ENCODE measurements around the gene MACROD2. TPM values are rescaled to one million over a fixed set of nuclear protein-coding genes. Genes with fewer than 3 reads are reported as not detected.
"Not testable (repeated sequence)": the region's sequence is repeated elsewhere in the genome, so short reads cannot be mapped to it uniquely, and the experiment has no call there.

Gene MACROD2
- total and polyA plus RNA-seq, 2 of the 4 experiments (the other 2 are of a cell fraction), result not detected

GRCh38 chr20:15377603-15378002, 1382.3 kb downstream of the MACROD2 start:
- H4K20me1 ChIP-seq (ENCODE audit: insufficient read depth, low read length); H2BK20ac ChIP-seq (ENCODE audit: low read depth, low read length); H3K36me3 ChIP-seq (ENCODE audit: control insufficient read depth, insufficient read depth, low read length); H3K9me1 ChIP-seq (ENCODE audit: insufficient read depth, low read length); ATAC-seq (ENCODE audit: low read depth); POLR2A ChIA-PET (ENCODE audit: unreplicated experiment); H2AK9ac ChIP-seq (replicated peaks; ENCODE audit: low read depth, low read length, poor library complexity); H3K14ac ChIP-seq (replicated peaks; ENCODE audit: low read depth, low read length); H2BK120ac ChIP-seq (ENCODE audit: low read depth, low read length); H3K9me3 ChIP-seq (ENCODE audit: control insufficient read depth, insufficient read depth, low read length); H3K56ac ChIP-seq (ENCODE audit: extremely low read depth, insufficient read depth, low read length); H3K27ac ChIP-seq (ENCODE audit: insufficient read depth, low read length); H2BK15ac ChIP-seq (ENCODE audit: low read depth, low read length); BruUV-seq (replicated peaks); H3K79me1 ChIP-seq (ENCODE audit: low read depth in 1 of 2, low read length in 2 of 2); H3K9ac ChIP-seq (ENCODE audit: low read depth, low read length); H3K4ac ChIP-seq (ENCODE audit: low read depth, low read length); CTCF ChIA-PET; H2AFZ ChIP-seq (replicated peaks; ENCODE audit: low read length, poor library complexity); H3K4me1 ChIP-seq (ENCODE audit: control insufficient read depth, insufficient read depth, low read length); intact Hi-C loops (cut with micrococcal nuclease); DNase-seq; dilution Hi-C loops (cut with HindIII; ENCODE audit: low sequenced_read_pairs, unreplicated experiment); H3K18ac ChIP-seq (ENCODE audit: low read depth, low read length); H4K8ac ChIP-seq (ENCODE audit: low read depth in 2 of 2, low read length in 2 of 2); H2BK5ac ChIP-seq (ENCODE audit: low read depth, low read length, poor library complexity, severe bottlenecking); H3K4me2 ChIP-seq (ENCODE audit: low read depth, low read length); H4K91ac ChIP-seq (ENCODE audit: insufficient read depth, low read depth, low read length); in situ Hi-C loops (cut with MboI; ENCODE audit: low sequenced_read_pairs); H2AK5ac ChIP-seq (ENCODE audit: low read depth, low read length); H3K27me3 ChIP-seq (ENCODE audit: control insufficient read depth, insufficient read depth, low read length); H3K23ac ChIP-seq (ENCODE audit: low read depth, low read length); H4K5ac ChIP-seq (ENCODE audit: low read depth, low read length); H3K4me3 ChIP-seq (ENCODE audit: insufficient read depth, low read depth, low read length): not testable (repeated sequence)
- no CpG with 5 or more reads among the region's 5 CpGs for WGBS, 2 experiments (ENCODE audit: extremely low coverage in 2 of 2, insufficient read length in 1 of 2)

Measured in IMR-90 (cell line).